NCI-H82 treated with DMSO at 0.1 percent for 48 hours (cell line): ENCODE results near the gene CCDC141.

ENCODE experiments used
- DNase-seq: peaks from one replicate; lab custom pipeline; 2025; ENCODE audit not compliant: unreplicated experiment; lab: John Stamatoyannopoulos, UW

The CCDC141 gene

GRCh38 chr2:178787155-178787554, 262.8 kb downstream of the CCDC141 start:
- DNase-seq, result no peak

- no peak for DNase-seq
Observed at GRCh38 chr2:178783889-178784288, 266.0 kb downstream of the CCDC141 start.

- DNase-seq, result no peak
Observed at GRCh38 chr2:178782236-178782635, 267.7 kb downstream of the CCDC141 start.
